Left kidney (tissue), 2 donors: ENCODE results near the gene MAP3K5. TPM values are rescaled to one million over a fixed set of nuclear protein-coding genes. Genes with fewer than 3 reads are reported as not detected.

Experiments used
- DNase-seq: peaks from one replicate; pipeline ENCODE4 v3.0.0-alpha.2; 2013
- polyA plus RNA-seq: library from polyadenylated mRNA; unstranded; fragments of 120-200 nt; gene quantifications from one replicate; pipeline ENCODE4 v1.2.1, GENCODE V29; 2013; ENCODE audit not compliant: insufficient read length

Gene MAP3K5
- polyA plus RNA-seq, 1 donor: 7.4 TPM

DNA sequence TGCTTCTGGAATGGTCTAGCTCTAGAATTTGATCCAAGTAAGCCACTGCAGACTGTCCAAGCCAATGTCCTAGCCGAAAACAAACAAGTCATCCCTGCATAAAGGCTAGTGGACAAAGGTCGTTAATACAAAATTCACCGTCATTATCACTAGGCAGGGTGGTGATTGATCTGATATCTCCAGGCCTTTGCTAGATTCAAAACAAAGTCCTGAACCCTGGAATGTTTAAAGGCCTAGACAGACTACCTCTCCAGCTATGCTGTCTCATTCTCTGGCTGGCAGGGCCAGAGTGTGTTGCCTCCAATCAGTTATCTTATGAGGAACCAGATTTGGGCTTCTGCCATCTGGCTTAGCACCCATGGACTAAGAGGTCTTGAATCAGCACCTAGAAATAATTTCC is 280.4 kb downstream of the MAP3K5 start:
- no peak for DNase-seq

- DNase-seq: no peak
These were observed 280.9 kb downstream of the MAP3K5 start for GRCh38 chr6:136511397-136511796.

GRCh38 chr6:136510782-136511181 is 281.5 kb downstream of the MAP3K5 start:
- DNase-seq: no peak

- no peak for DNase-seq
These were observed 282.0 kb downstream of the MAP3K5 start for GRCh38 chr6:136510299-136510698.

DNA sequence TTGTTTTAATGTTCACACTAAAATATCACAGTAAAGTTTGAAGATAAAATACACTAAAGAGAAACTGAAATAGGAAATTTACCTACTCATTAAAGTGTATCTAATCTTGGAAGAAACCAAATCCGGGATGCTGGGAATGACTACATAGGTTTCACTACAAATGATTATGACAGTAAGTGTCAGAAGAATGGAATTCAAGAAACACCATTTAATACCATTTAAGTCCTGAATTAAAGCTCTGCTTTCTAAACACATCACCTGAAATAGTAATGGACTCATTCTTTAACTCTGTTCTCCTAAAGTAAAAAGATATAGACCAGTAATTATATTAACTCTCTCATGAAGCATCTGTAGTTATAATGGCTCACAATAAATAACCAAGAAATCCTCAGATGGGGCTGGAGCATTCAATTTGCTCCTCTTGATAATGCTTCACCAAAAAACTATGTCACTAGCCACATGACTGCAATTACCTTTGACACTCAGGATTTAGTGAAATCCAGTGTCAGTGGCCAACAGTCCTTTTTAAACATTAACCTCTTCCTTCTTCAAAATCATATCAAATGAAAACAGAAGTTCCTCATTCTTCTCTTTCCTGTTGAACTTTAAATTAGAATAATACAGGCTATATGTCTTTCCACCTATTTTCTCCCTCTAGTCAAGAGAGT is 283.4 kb downstream of the MAP3K5 start:
- DNase-seq: no peak

Other genes with a start within 250 kb of the MAP3K5 start
- gene MAP7, start 242.1 kb downstream of the MAP3K5 start, polyA plus RNA-seq: 35.3 TPM
- 12.0 TPM for gene PEX7, start 30.1 kb upstream of the MAP3K5 start, polyA plus RNA-seq
- gene SLC35D3, start 129.8 kb upstream of the MAP3K5 start, polyA plus RNA-seq: not detected